Dendritic cell treated with granulocyte-macrophage colony-stimulating factor and Interleukin-4, amounts not matched to agents 40 ng/mL and 50 ng/mL, for 4 days (primary cell): ENCODE results near the gene SRF.

ENCODE experiments used
- H3K27ac Mint-ChIP-seq: one replicate; pipeline ENCODE4 v1.8.0; 2022; ENCODE audit warnings: mild to moderate bottlenecking, mixed read lengths
- H3K27me3 Mint-ChIP-seq: one replicate; pipeline ENCODE4 v1.8.0; 2022; ENCODE audit warnings: mild to moderate bottlenecking, mixed read lengths
- H3K36me3 Mint-ChIP-seq: one replicate; pipeline ENCODE4 v1.8.0; 2022; ENCODE audit warnings: low read depth, mixed read lengths
- H3K4me1 Mint-ChIP-seq: one replicate; pipeline ENCODE4 v1.8.0; 2022; ENCODE audit warnings: low read depth, mixed read lengths
- H3K4me3 Mint-ChIP-seq: one replicate; pipeline ENCODE4 v1.8.0; 2022; ENCODE audit warnings: mild to moderate bottlenecking, moderate library complexity, mixed read lengths
- H3K9me3 Mint-ChIP-seq: one replicate; pipeline ENCODE4 v1.8.0; 2022; ENCODE audit warnings: mixed read lengths
- intact Hi-C: fragments of 100-400 bp; cut with micrococcal nuclease; formaldehyde crosslinking; loops from one replicate; pipeline ENCODE4 v1.15.0; 2022

Gene SRF

DNA sequence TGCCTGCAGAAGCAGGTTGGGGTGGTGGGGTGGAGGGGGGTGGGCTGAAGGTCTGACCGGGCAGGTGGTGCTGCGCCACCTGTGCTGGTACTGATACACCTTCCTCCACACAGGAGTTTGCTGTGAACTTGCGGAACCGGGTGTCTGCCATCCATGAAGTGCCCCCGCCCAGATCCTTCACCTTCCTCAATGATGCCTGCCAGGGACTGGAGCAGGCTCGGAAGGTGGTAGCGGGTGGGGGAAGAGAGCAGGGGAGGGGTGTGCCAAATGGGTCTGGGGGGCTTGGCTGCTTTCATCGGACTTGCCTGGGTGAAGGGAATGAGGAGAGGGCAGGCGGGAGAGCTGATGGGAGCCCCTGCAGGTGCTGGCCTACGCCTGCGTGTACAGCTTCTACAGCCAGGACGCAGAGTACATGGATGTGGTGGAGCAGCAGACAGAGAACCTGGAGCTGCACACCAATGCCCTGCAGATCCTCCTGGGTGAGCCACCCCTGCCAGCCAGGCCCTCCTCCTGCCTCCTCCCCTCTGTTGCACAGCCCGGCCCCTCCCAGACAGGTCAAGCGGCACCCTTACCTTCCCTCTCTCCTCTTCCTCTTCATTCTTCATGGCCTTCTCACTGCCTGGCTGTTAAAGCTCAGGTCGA lies 51.5 kb downstream of the SRF start:
- intact Hi-C loops, result no loop called here
- H3K4me1 Mint-ChIP-seq, result peaks cover 45% of the 10 kb centered on the region

DNA sequence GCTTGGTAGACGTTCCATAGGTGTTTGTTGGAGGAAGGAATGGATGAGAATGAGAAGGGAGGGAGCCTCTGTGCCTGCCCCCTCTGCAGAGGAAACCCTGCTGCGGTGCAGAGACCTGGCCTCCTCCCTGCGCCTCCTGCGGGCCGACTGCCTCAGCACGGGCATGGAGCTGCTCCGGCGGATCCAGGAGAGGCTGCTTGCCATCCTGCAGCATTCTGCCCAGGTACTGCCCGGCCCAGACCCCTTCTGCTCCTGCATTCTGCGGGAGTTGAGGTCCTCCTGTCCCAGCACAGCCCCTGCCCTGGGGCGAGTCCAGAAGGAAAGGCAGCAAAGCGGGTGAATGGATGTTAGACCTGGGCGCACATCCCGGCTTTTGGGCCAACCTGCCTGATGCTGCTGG lies 52.1 kb downstream of the SRF start:
- Mint-ChIP-seq H3K27ac (no peak overlapping the region), H3K9me3 (no peaks in the 10 kb centered on the region), H3K4me3 (no peak overlapping the region), H3K4me1 (peaks cover 51% of the 10 kb centered on the region), H3K27me3 (no peaks in the 10 kb centered on the region), H3K36me3 (peaks cover 80% of the 10 kb centered on the region)
- intact Hi-C loops, result no loop called here

More for the DNA sequence above, 51.5 kb downstream of the SRF start:
- Mint-ChIP-seq H3K4me3 (no peak overlapping the region), H3K36me3 (peaks cover 85% of the 10 kb centered on the region), H3K27me3 (no peaks in the 10 kb centered on the region), H3K9me3 (no peaks in the 10 kb centered on the region), H3K27ac (no peak overlapping the region)

DNA sequence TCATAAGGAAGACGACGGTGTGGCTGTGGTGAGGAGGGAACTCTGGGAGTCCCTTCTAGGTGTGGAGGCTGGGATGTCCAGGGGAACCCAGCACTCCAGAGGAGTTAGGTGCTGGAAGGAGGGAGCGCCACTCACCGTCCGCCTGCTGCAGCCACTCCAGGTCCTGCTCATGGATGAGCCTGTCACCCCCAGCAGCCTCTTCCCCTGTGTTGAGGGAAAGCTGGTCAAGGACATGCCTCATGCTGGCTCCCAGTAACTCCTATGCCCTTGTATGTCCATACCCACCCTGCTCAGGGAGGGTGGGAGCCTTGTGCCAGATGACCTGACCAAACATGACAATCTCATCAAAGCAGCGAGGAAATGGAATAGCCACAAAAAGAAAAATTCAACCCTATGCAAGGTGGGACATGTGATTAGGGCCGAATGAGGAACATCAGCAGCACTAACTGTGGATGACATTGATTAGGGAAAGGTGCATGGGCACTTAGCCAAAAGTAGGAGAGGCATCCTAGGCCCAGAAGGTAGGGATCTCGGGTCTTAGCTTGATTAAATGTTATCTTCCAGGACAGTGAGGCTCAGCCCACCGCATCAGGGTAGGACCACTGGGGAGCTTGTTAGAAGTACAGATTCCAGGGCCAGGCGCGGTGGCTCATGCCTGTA lies 55.3 kb downstream of the SRF start:
- H3K27me3 Mint-ChIP-seq, result peaks cover 10% of the 10 kb centered on the region
- peaks cover 49% of the 10 kb centered on the region for H3K36me3 Mint-ChIP-seq
- peaks cover 55% of the 10 kb centered on the region for H3K4me1 Mint-ChIP-seq
- no peak overlapping the region for H3K4me3 Mint-ChIP-seq
- H3K27ac Mint-ChIP-seq, result peak overlapping the region; percentile 66
- no peaks in the 10 kb centered on the region for H3K9me3 Mint-ChIP-seq
- intact Hi-C loops, result loop anchor here (5.0 kb wide), 1 partner anchor 54 kb away; the partner anchor contains the start of gene SRF

DNA sequence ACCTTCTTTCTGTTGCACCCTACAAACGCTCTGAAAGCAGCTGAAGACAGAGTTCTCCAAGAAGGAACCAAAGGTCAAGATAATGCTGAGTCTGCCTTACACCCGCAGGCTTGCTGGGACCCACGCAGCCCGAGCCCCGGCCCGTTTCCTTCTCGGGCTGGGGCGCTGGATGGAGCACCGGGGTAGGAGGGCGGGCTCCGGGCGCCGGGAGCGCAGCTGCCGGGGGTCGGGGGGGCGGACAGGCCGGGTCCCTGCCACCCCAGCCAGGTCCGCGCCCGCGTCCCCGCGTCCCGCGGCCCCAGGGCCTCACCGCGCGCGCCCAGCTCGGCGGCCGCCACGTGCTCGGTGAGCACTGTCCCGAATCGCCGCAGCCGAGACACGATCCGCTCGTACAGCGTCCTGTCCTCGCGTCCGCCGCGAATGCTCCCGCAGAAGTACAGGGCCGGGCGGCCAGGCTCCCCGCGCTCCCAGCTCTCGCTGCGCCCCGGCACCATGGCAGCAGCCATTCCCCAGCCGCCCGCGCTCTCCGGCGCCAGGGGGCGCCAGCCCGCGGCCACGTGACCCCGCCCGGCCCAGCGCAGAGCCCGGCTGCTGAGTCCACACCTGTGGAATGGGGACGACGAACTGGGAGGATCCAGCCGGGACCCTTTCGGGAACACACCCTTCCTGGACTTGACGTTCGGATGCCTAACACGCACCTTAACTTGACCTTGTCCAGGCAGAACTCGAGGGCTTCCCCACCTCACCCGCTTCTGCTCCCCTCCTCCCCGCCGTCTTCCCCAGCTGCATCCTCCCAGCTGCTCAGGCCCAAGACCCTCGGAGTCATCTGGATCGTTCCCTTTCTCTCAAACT lies 58.1 kb downstream of the SRF start, which contains the start of gene DNPH1:
DNPH1 (minus strand) TSS at position 531 of the 852 bp plus-strand sequence; CDS start at position 506, 25 bp downstream.
- intact Hi-C loops, result loop anchor here (2.0 to 5.0 kb wide), 3 partner anchors 18 to 57 kb away; partner anchors contain the start of genes CUL9 and SRF
- Mint-ChIP-seq H3K4me3 (peak within 1 kb of the TSS; percentile 75), H3K27ac (peak within 1 kb of the TSS; percentile 85), H3K4me1 (peaks cover 51% of the 10 kb centered on the region), H3K36me3 (peaks cover 20% of the 10 kb centered on the region), H3K27me3 (peaks cover 22% of the 10 kb centered on the region), H3K9me3 (no peaks in the 10 kb centered on the region)

DNA sequence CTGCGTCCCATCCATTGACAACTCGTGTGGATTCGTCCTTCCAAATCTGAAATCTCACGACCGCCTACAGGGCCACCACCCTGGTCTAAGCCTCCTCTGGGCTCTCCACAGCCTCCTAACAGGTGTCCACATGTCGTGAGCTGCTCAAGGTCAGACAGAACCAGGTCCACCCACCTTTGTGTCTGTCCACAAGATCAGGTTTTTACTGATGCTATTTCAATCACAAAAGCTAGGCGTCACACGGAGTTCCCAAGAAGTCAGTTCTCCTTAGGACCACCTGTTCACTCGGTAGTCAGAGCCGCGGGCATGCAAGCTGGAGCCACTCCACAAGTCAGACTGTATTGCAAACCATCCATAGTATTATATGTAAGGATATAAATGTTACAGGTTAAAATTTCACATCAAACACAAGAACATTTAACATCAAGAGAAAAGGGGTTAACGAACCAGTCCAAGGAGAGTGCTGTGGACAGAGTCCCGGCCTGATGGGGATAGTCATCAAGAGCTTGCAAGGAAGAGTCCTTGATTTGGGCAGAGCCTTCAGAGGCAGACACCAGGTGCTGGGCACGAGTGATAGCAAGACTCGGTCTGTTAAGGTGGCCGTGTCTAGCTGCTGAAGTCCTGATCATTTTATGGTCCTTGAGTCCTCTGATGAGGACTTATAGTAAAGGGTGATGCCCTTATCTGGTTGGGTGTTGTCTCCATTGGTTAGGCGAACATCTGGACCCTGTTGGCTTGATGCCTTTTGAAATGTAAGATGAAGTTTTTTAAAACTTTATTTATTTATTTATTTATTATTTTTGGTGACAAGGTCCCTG lies 58.9 kb downstream of the SRF start:
- Mint-ChIP-seq H3K4me3 (peak overlapping the region; percentile 75), H3K4me1 (peaks cover 46% of the 10 kb centered on the region), H3K36me3 (peaks cover 18% of the 10 kb centered on the region), H3K9me3 (no peaks in the 10 kb centered on the region), H3K27ac (peak overlapping the region; percentile 85), H3K27me3 (peaks cover 23% of the 10 kb centered on the region)
- intact Hi-C loops, result loop anchor here (2.0 to 5.0 kb wide), 3 partner anchors 17 to 58 kb away; partner anchors contain the start of genes CUL9 and SRF

DNA sequence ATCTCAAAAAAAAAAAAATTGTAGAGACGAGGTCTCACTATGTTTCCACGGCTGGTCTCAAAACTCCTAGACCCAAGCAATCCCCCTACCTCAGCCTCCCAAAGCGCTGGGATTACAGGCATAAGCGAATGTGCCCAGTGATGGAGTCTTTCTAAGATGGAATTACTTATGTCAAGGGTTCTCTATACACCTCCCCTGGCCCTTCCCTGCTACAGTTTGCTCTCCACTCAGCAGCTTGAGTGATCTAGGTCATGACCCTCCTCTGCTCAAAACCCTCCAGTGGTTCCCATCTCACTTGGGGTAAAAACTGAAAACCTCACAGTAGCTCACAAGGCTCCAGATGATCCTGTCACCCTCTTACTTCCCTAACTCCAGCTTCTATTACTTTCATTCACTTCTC lies 60.0 kb downstream of the SRF start:
- Mint-ChIP-seq H3K4me3 (no peak overlapping the region), H3K27me3 (peaks cover 23% of the 10 kb centered on the region), H3K9me3 (no peaks in the 10 kb centered on the region), H3K4me1 (peaks cover 36% of the 10 kb centered on the region), H3K27ac (no peak overlapping the region), H3K36me3 (peaks cover 8% of the 10 kb centered on the region)
- intact Hi-C loops, result no loop called here
